K562 (cell line): Measurements from ENCODE around the gene GLRX2. TPM values are rescaled to one million over a fixed set of nuclear protein-coding genes. Genes with fewer than 3 reads are reported as not detected.

Experiments
- ARNT ChIP-seq, 2 experiments: fragments of 450-650 bp; IDR thresholded peaks; 2 replicates each; pipeline ENCODE4 v1.6.1; 2016; ENCODE audit warnings: mild to moderate bottlenecking in 1 of 2
- C11orf30 ChIP-seq: fragments of 450-650 bp; IDR thresholded peaks from 2 replicates; pipeline ENCODE4 v1.6.1; 2016; ENCODE audit warnings: low read depth, mild to moderate bottlenecking
- CHCHD3 ChIP-seq: fragments of 250-450 bp; sonication (Bioruptor Pico); IDR thresholded peaks from 2 replicates; pipeline ENCODE4 v2.1.2; 2022; ENCODE audit warnings: mild to moderate bottlenecking
- CHD1 ChIP-seq: fragments of 200-600 bp; sonication (generic); IDR thresholded peaks from one replicate; pipeline ENCODE4 v1.6.1; 2012; ENCODE audit warnings: mild to moderate bottlenecking, moderate library complexity, low read length, inconsistent platforms
- HDAC1 ChIP-seq, 2 experiments: fragments of 450-650 bp; IDR thresholded peaks; 2 replicates each; pipeline ENCODE4 v1.6.1; 2016 to 2017; ENCODE audit warnings: inconsistent platforms in 1 of 2, mild to moderate bottlenecking in 1 of 2, moderate library complexity in 1 of 2
- HDAC2 ChIP-seq: fragments of 450-650 bp; IDR thresholded peaks from 2 replicates; pipeline ENCODE4 v1.6.1; 2016; ENCODE audit warnings: mild to moderate bottlenecking
- HIVEP1 ChIP-seq: fragments of 250-450 bp; sonication (Bioruptor Pico); IDR thresholded peaks from 2 replicates; pipeline ENCODE4 v1.4.0; 2020; ENCODE audit warnings: mild to moderate bottlenecking
- MAFF ChIP-seq: IDR thresholded peaks from 2 replicates; pipeline ENCODE4 v1.6.1; 2012; ENCODE audit warnings: low read length, improper control_type of control experiment
- MAZ ChIP-seq, 2 experiments: fragments of 450-650 bp in 1 of 2; sonication (generic) in 1 of 2; formaldehyde crosslinking; IDR thresholded peaks in 1 of 2; conservative IDR thresholded peaks in 1 of 2; 2 replicates each; pipeline versions ENCODE4 v1.4.0 to v1.5.0; 2020; ENCODE audit warnings: mild to moderate bottlenecking in 1 of 2, missing genetic modification reagents in 1 of 2
- MCM7 ChIP-seq, 2 experiments: fragments of 450-650 bp; IDR thresholded peaks; 2 replicates each; pipeline ENCODE4 v1.6.1; 2016 to 2018
- NR4A1 ChIP-seq, 2 experiments: fragments of 250-450 bp in 1 of 2; fragments of 450-650 bp in 1 of 2; sonication (Bioruptor Pico) in 1 of 2; IDR thresholded peaks; 2 replicates each; pipeline versions ENCODE4 v1.4.0 to v1.6.1; 2016 to 2020; ENCODE audit warnings: mild to moderate bottlenecking in 2 of 2, missing compliant biosample characterization in 1 of 2, missing genetic modification characterization in 1 of 2, moderate library complexity in 1 of 2
- SIN3A ChIP-seq, 2 experiments: fragments of 150-350 bp in 1 of 2; IDR thresholded peaks; 2 replicates each; pipeline ENCODE4 v1.6.1; 2011 to 2016; ENCODE audit warnings: borderline replicate concordance in 2 of 2, low read depth in 2 of 2, low read length in 2 of 2, mild to moderate bottlenecking in 2 of 2, moderate library complexity in 2 of 2; ENCODE audit not compliant: control insufficient read depth in 1 of 2
- SMAD4 ChIP-seq: fragments of 250-450 bp; sonication (Bioruptor Pico); conservative IDR thresholded peaks from 2 replicates; pipeline ENCODE4 v1.8.0; 2021; ENCODE audit warnings: inconsistent platforms, mild to moderate bottlenecking, moderate library complexity
- SMC3 ChIP-seq: conservative IDR thresholded peaks from 2 replicates; pipeline ENCODE4 v1.6.1; 2011; ENCODE audit warnings: low read depth, low read length, improper control_type of control experiment; ENCODE audit not compliant: insufficient read depth
- SUPT5H ChIP-seq: fragments of 450-650 bp; IDR thresholded peaks from 2 replicates; pipeline ENCODE4 v1.6.1; 2016
- TAF9B ChIP-seq: fragments of 450-650 bp; IDR thresholded peaks from 2 replicates; pipeline ENCODE4 v1.6.1; 2018; ENCODE audit warnings: mild to moderate bottlenecking; ENCODE audit not compliant: partially characterized antibody
- TCF7 ChIP-seq: sonication (generic); IDR thresholded peaks from 2 replicates; pipeline ENCODE4 v1.6.1; 2016; ENCODE audit warnings: antibody characterized with exemption, borderline replicate concordance
- TEAD2 ChIP-seq: fragments of 450-650 bp; IDR thresholded peaks from 2 replicates; pipeline ENCODE4 v1.6.1; 2016; ENCODE audit warnings: missing genetic modification characterization, control low read depth, missing compliant biosample characterization
- ZBTB17 ChIP-seq: fragments of 450-650 bp; formaldehyde crosslinking; IDR thresholded peaks from 2 replicates; pipeline ENCODE4 v1.4.0; 2020; ENCODE audit warnings: mild to moderate bottlenecking
- ZNF277 ChIP-seq: fragments of 250-450 bp; sonication (Bioruptor Pico); IDR thresholded peaks from 2 replicates; pipeline ENCODE4 v1.8.0; 2022; ENCODE audit warnings: inconsistent platforms, mild to moderate bottlenecking, moderate library complexity, borderline replicate concordance
- ZNF79 ChIP-seq: fragments of 250-450 bp; sonication (Bioruptor Pico); IDR thresholded peaks from 2 replicates; pipeline ENCODE4 v1.4.0; 2020; ENCODE audit warnings: low read depth, mild to moderate bottlenecking, moderate library complexity
- polyA plus RNA-seq, 8 experiments: library from polyadenylated mRNA; depleted of rRNA in 4 of 8; stranded (reverse) in 5 of 8; unstranded in 3 of 8; fragments of >200 nt; fragmentation: Nextera tagmentation in 2 of 8; fragmentation: Illumina TruSeq in 1 of 8; extraction: Ambion mirVana in 2 of 8; extraction: Trizol in 1 of 8; gene quantifications; 2 replicates each; pipeline versions ENCODE4 v1.2.1 to v1.2.3, GENCODE V29; 2011 to 2014; ENCODE audit warnings: inconsistent platforms in 1 of 8, missing spikeins in 1 of 8
- total RNA-seq, 7 experiments: library from RNA; depleted of rRNA in 6 of 7; stranded (reverse); fragments of >200 nt in 6 of 7; fragmentation: Illumina TruSeq in 2 of 7; extraction: Trizol in 2 of 7; gene quantifications; 2 replicates each; pipeline versions ENCODE4 v1.2.1 to v1.2.3, GENCODE V29; 2011 to 2021; ENCODE audit warnings: low replicate concordance in 1 of 7
- TF ChIP-seq, protein P1 (sequence below): fragments of 450-650 bp; conservative IDR thresholded peaks from 2 replicates; pipeline ENCODE4 v1.6.1; 2016; ENCODE audit warnings: missing genetic modification characterization, low read depth, mild to moderate bottlenecking, missing compliant biosample characterization, moderate library complexity
- TF ChIP-seq, protein P2 (sequence below): fragments of 200-800 bp; sonication (Bioruptor generic); IDR thresholded peaks from 2 replicates; pipeline ENCODE4 v1.6.1; 2017; ENCODE audit warnings: missing genetic modification characterization, missing compliant biosample characterization

Gene GLRX2
- total and polyA plus RNA-seq, 9 of the 15 experiments (the other 6 are each of a cell fraction or from before 2014, with no cell fraction given) = 13.3 to 82.6 (median 55.1) TPM

- TF ChIP-seq ZNF277 (CRISPR knock-in tag) (no peak), SMAD4 (0 out of 2 replicates have a peak, but pooled peaks have one; percentile 16), MCM7 (IDR thresholded peaks at IDR 0.05) (no peak), MAFF (peak; percentile 35; the same call in 1 of the 2 replicates), NR4A1 (CRISPR knock-in tag; IDR thresholded peaks at IDR 0.05) (no peak), NR4A1 (tag; IDR thresholded peaks at IDR 0.05) (0 out of 2 replicates have a peak, but pooled peaks have one; percentile 49), C11orf30 (peak; percentile 76), HDAC2 (peak; percentile 64), SUPT5H (0 out of 2 replicates have a peak, but pooled peaks have one; percentile 28), TEAD2 (tag) (peak; percentile 22; the same call in 1 of the 2 replicates), TCF7 (no peak), CHCHD3 (peak; percentile 36; the same call in 1 of the 2 replicates), MAZ (CRISPR knock-in tag; conservative IDR thresholded peaks at IDR 0.05 in 1 of 2, IDR thresholded peaks at IDR 0.05 in 1 of 2) (peak; percentile 33 to 54; a peak in 1 of 4 replicates), HDAC1 (IDR thresholded peaks at IDR 0.05) (peak in 1 of 2 experiments; percentile 54; a peak in 1 of 4 replicates), CHD1 (no peak), ZBTB17 (CRISPR knock-in tag) (0 out of 2 replicates have a peak, but pooled peaks have one; percentile 18), HIVEP1 (CRISPR knock-in tag) (no peak), TAF9B (no peak), SIN3A (IDR thresholded peaks at IDR 0.05; ENCODE audit: borderline replicate concordance in 2 of 2, control insufficient read depth in 1 of 2, low read depth in 2 of 2, low read length in 2 of 2) (0 out of 4 replicates have a peak, but pooled peaks of 1 of the 2 experiments have one; percentile 21), SMC3 (no peak), ARNT (IDR thresholded peaks at IDR 0.05) (peak in 1 of 2 experiments; percentile 54; a peak in 1 of 4 replicates), ZNF79 (CRISPR knock-in tag) (0 out of 2 replicates have a peak, but pooled peaks have one; percentile 17)
- TF ChIP-seq, protein P1, sequence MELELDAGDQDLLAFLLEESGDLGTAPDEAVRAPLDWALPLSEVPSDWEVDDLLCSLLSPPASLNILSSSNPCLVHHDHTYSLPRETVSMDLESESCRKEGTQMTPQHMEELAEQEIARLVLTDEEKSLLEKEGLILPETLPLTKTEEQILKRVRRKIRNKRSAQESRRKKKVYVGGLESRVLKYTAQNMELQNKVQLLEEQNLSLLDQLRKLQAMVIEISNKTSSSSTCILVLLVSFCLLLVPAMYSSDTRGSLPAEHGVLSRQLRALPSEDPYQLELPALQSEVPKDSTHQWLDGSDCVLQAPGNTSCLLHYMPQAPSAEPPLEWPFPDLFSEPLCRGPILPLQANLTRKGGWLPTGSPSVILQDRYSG (tag) = 0 out of 2 replicates have a peak, but pooled peaks have one; percentile 38
- TF ChIP-seq, protein P2, sequence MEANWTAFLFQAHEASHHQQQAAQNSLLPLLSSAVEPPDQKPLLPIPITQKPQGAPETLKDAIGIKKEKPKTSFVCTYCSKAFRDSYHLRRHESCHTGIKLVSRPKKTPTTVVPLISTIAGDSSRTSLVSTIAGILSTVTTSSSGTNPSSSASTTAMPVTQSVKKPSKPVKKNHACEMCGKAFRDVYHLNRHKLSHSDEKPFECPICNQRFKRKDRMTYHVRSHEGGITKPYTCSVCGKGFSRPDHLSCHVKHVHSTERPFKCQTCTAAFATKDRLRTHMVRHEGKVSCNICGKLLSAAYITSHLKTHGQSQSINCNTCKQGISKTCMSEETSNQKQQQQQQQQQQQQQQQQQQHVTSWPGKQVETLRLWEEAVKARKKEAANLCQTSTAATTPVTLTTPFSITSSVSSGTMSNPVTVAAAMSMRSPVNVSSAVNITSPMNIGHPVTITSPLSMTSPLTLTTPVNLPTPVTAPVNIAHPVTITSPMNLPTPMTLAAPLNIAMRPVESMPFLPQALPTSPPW (CRISPR knock-in tag) = peak; percentile 50
Measured at GRCh38 chr1:193113258-193113991, 8.2 kb upstream of the GLRX2 start (continued).
